B cell (primary cell): ENCODE data around the gene COL9A3. TPM values are rescaled to one million over a fixed set of nuclear protein-coding genes. Genes with fewer than 3 reads are reported as not detected.

Experiments used
- ATAC-seq: fragments of 200-7000 bp; cut with Tn5 transposase; one replicate; pipeline ENCODE4 v1.10.0; 2021; ENCODE audit warnings: low read depth, mild to moderate bottlenecking, moderate number of reproducible peaks, moderate library complexity
- CTCF ChIA-PET: fragments of 350-600 bp; sonication (Branson Sonifier 250); formaldehyde crosslinking; loops from one replicate; lab custom pipeline; 2021; ENCODE audit warnings: antibody characterized with exemption, inconsistent platforms; lab: Charles Lee
- POLR2A ChIA-PET: fragments of 350-600 bp; sonication (Branson Sonifier 250); formaldehyde crosslinking; loops from one replicate; lab custom pipeline; 2021; ENCODE audit warnings: antibody characterized with exemption; lab: Charles Lee
- DNase-seq: peaks from one replicate; pipeline ENCODE4 v3.0.0; 2013
- H2AFZ ChIP-seq: 2 replicates; pipeline ENCODE4 v1.6.1; 2012; ENCODE audit warnings: mild to moderate bottlenecking, low read depth, low read length; ENCODE audit not compliant: insufficient read depth, poor library complexity, severe bottlenecking
- H3K27ac ChIP-seq, 2 donors: 1 replicate in 1 of 2; 2 replicates in 1 of 2; pipeline ENCODE4 v1.5.1; 2012 to 2013; ENCODE audit warnings: low read length in 2 of 2, mild to moderate bottlenecking in 2 of 2, moderate library complexity in 1 of 2
- H3K27me3 ChIP-seq, 4 experiments: fragments of 200-600 bp in 1 of 4; sonication (generic) in 1 of 4; replicated peaks in 1 of 4; 1 replicate in 2 of 4; 2 replicates in 2 of 4; pipeline versions ENCODE4 v1.6.1 to v1.7.0; 2013 to 2016; ENCODE audit warnings: low read length in 3 of 4, mild to moderate bottlenecking in 2 of 4, mixed read lengths in 1 of 4, moderate library complexity in 1 of 4; ENCODE audit not compliant: insufficient read depth in 4 of 4, control insufficient read depth in 3 of 4; ENCODE audit errors: control extremely low read depth in 1 of 4
- H3K36me3 ChIP-seq, 2 experiments: replicated peaks in 1 of 2; 1 replicate in 1 of 2; 2 replicates in 1 of 2; pipeline versions ENCODE4 v1.6.1 to v1.7.1; 2013; ENCODE audit warnings: low read length in 1 of 2; ENCODE audit not compliant: insufficient read depth in 2 of 2, control insufficient read depth in 1 of 2; ENCODE audit errors: control extremely low read depth in 1 of 2, extremely low read depth in 1 of 2
- H3K4me1 ChIP-seq, 2 donors: fragments of 200-600 bp in 1 of 2; sonication (generic) in 1 of 2; 1 replicate in 1 of 2; 2 replicates in 1 of 2; pipeline versions ENCODE4 v1.5.1 to v1.6.1; 2013 to 2017; ENCODE audit warnings: low read length in 2 of 2; ENCODE audit not compliant: control insufficient read depth in 2 of 2, insufficient read depth in 2 of 2
- H3K4me2 ChIP-seq: replicated peaks from 2 replicates; pipeline ENCODE3; 2012; ENCODE audit warnings: mild to moderate bottlenecking, low read depth, low read length; ENCODE audit not compliant: poor library complexity, severe bottlenecking
- H3K4me3 ChIP-seq, 5 experiments: fragments of 200-600 bp in 1 of 5; sonication (generic) in 1 of 5; 1 replicate in 3 of 5; 2 replicates in 2 of 5; pipeline versions ENCODE4 v1.5.1 to v1.7.0; 2011 to 2016; ENCODE audit warnings: low read length in 4 of 5, mild to moderate bottlenecking in 4 of 5, low read depth in 2 of 5, control low read depth in 1 of 5, moderate library complexity in 1 of 5; ENCODE audit not compliant: insufficient read depth in 1 of 5; ENCODE audit errors: control extremely low read depth in 1 of 5, extremely low read depth in 1 of 5
- H3K79me2 ChIP-seq: fragments of 200-600 bp; sonication (generic); one replicate; pipeline ENCODE4 v1.6.0; 2016; ENCODE audit warnings: low read length; ENCODE audit not compliant: control insufficient read depth, insufficient read depth
- H3K9ac ChIP-seq: fragments of 200-600 bp; sonication (generic); 2 replicates; pipeline ENCODE4 v1.6.1; 2017; ENCODE audit warnings: mild to moderate bottlenecking, low read length, moderate library complexity
- H3K9me3 ChIP-seq, 3 donors: one replicate each; pipeline versions ENCODE4 v1.6.1 to v1.7.1; 2013; ENCODE audit warnings: low read length in 2 of 3; ENCODE audit not compliant: control insufficient read depth in 2 of 3, insufficient read depth in 1 of 3; ENCODE audit errors: control extremely low read depth in 1 of 3
- H4K20me1 ChIP-seq: 2 replicates; pipeline ENCODE4 v1.6.0; 2012; ENCODE audit warnings: mild to moderate bottlenecking, low read length; ENCODE audit not compliant: insufficient read depth, control insufficient read depth, poor library complexity, severe bottlenecking
- H3K27ac Mint-ChIP-seq: one replicate; pipeline ENCODE4 v1.8.0; 2021; ENCODE audit warnings: mixed read lengths
- H3K27me3 Mint-ChIP-seq: one replicate; pipeline ENCODE4 v1.8.0; 2021; ENCODE audit warnings: mixed read lengths
- H3K4me1 Mint-ChIP-seq: one replicate; pipeline ENCODE4 v1.8.0; 2021; ENCODE audit warnings: mixed read lengths
- H3K4me3 Mint-ChIP-seq: one replicate; pipeline ENCODE4 v1.8.0; 2021; ENCODE audit warnings: mixed read lengths
- H3K9me3 Mint-ChIP-seq: one replicate; pipeline ENCODE4 v1.8.0; 2022; ENCODE audit warnings: mixed read lengths; ENCODE audit not compliant: insufficient read depth
- CTCF ChIP-seq: fragments of 200-600 bp; IDR thresholded peaks from one replicate; pipeline ENCODE4 v1.8.0; 2022; ENCODE audit warnings: antibody characterized with exemption, mild to moderate bottlenecking
- EZH2 ChIP-seq: IDR thresholded peaks from 2 replicates; pipeline ENCODE4 v1.6.1; 2012; ENCODE audit warnings: borderline replicate concordance, low read depth, mild to moderate bottlenecking, moderate library complexity, low read length; ENCODE audit not compliant: insufficient read depth, poor library complexity, severe bottlenecking
- WGBS: methylation state at CpG from one replicate; pipeline ENCODE4 v1.1.5; 2013; ENCODE audit warnings: missing lambda C conversion rate; ENCODE audit not compliant: insufficient coverage; 5-methylcytosine and 5-hydroxymethylcytosine counted together
- intact Hi-C: fragments of 100-400 bp; cut with micrococcal nuclease; formaldehyde crosslinking; loops from one replicate; pipeline ENCODE4 v1.10.0; 2022
- polyA plus RNA-seq: library from polyadenylated mRNA; depleted of rRNA; stranded (reverse); fragments of >200 nt; gene quantifications from 2 replicates; pipeline ENCODE4 v1.2.3, GENCODE V29; 2012
- total RNA-seq, 2 donors: library from RNA; stranded (reverse); fragments of 120-200 nt in 1 of 2; gene quantifications; 1 replicate in 1 of 2; 2 replicates in 1 of 2; pipeline versions ENCODE4 v1.2.3 to v1.2.4, GENCODE V29; 2013 to 2022

COL9A3 gene
- total and polyA plus RNA-seq, 2 donors (not counting 1 experiment from before 2014, with no cell fraction given), result 10.7 to 96.3 TPM

GRCh38 chr20:62860391-62860923, 43.6 kb downstream of the COL9A3 start:
- Mint-ChIP-seq H3K4me3 (peak overlapping the region; percentile 81), H3K27me3 (no peaks in the 10 kb centered on the region), H3K9me3 (no peaks in the 10 kb centered on the region), H3K4me1 (peaks cover 20% of the 10 kb centered on the region), H3K27ac (peak overlapping the region; percentile 59)
- Histone ChIP-seq H3K27ac (no peak overlapping the region), H3K9ac (no peak overlapping the region), H3K36me3 (no peaks in the 10 kb centered on the region), H3K4me1 (peaks cover 9 to 27% of the 10 kb centered on the region in 2 donors), H4K20me1 (peaks cover 16% of the 10 kb centered on the region), H2AFZ (no peak overlapping the region), H3K4me2 (peak overlapping the region; percentile 72), H3K79me2 (no peaks in the 10 kb centered on the region), H3K9me3 (peaks cover 0 to 11% (median 0%) of the 10 kb centered on the region in 3 donors), H3K27me3 (peaks cover 0 to 9% (median 6%) of the 10 kb centered on the region in 4 experiments), H3K4me3 (peak overlapping the region in 3 of 5 experiments; percentile 1 to 29 (median 26))
- CTCF ChIA-PET, result interaction anchor here (0.9 kb wide), 1 partner anchor 12 kb away, joined by 3 read pairs; no protein-coding TSS in a partner anchor
- intact Hi-C loops, result loop anchor here (5.0 kb wide), 2 partner anchors 67 to 68 kb away; partner anchors contain the start of gene DIDO1
- POLR2A ChIA-PET, result no interaction called here
- peak; percentile 35 for DNase-seq
- TF ChIP-seq EZH2, result no peak
- TF ChIP-seq CTCF, result no peak
- WGBS, result 40% methylated on average over 23 of the region's 24 CpGs
- no peak for ATAC-seq
